Cardiac muscle cell (in vitro differentiated cells and primary cell): ENCODE data around the gene PTCD1. TPM values are rescaled to one million over a fixed set of nuclear protein-coding genes. Genes with fewer than 3 reads are reported as not detected.

ENCODE experiments used
- DNase-seq, 2 donors: peaks; one replicate each; pipeline versions ENCODE4 v3.0.0 to v3.0.0-alpha.2; 2010 to 2017; ENCODE audit warnings: low read depth in 1 of 2, low spot score in 1 of 2
- H3K27ac ChIP-seq: fragments of 200-600 bp; sonication (generic); 2 replicates; pipeline ENCODE4 v1.5.1; 2016
- H3K27me3 ChIP-seq: fragments of 200-600 bp; sonication (generic); 2 replicates; pipeline ENCODE4 v1.6.0; 2016; ENCODE audit warnings: control low read depth
- H3K36me3 ChIP-seq: fragments of 200-600 bp; sonication (generic); 2 replicates; pipeline ENCODE4 v1.5.1; 2016; ENCODE audit warnings: control low read depth
- H3K4me1 ChIP-seq: fragments of 200-600 bp; sonication (generic); 2 replicates; pipeline ENCODE4 v1.8.1; 2017; ENCODE audit warnings: low read depth, mild to moderate bottlenecking, mixed run types
- H3K4me3 ChIP-seq: fragments of 200-600 bp; sonication (generic); 2 replicates; pipeline ENCODE4 v1.5.1; 2016; ENCODE audit warnings: mild to moderate bottlenecking
- H3K9me3 ChIP-seq: fragments of 200-600 bp; sonication (generic); 2 replicates; pipeline ENCODE4 v1.5.1; 2017; ENCODE audit warnings: low read depth, mild to moderate bottlenecking, control low read depth
- polyA plus RNA-seq: library from polyadenylated mRNA; unstranded; fragments of >200 nt; fragmentation: Nextera tagmentation; extraction: Ambion mirVana; gene quantifications from 2 replicates; pipeline ENCODE4 v1.2.1, GENCODE V29; 2016
- total RNA-seq: library from RNA; depleted of rRNA; stranded (reverse); fragments of >200 nt; gene quantifications from 2 replicates; pipeline ENCODE4 v1.2.3, GENCODE V29; 2016
- TF ChIP-seq, protein P1 (sequence below): IDR thresholded peaks from 2 replicates; pipeline ENCODE4 v1.5.1; 2012; ENCODE audit warnings: low read depth, mild to moderate bottlenecking, low read length

PTCD1 gene
- total and polyA plus RNA-seq, 2 experiments from 2014 or later, result 6.1 to 27.9 TPM

GRCh38 chr7:99403764-99404163, 34.8 kb downstream of the PTCD1 start:
- Histone ChIP-seq H3K4me1 (peaks cover 7% of the 10 kb centered on the region), H3K9me3 (no peaks in the 10 kb centered on the region), H3K27me3 (no peaks in the 10 kb centered on the region), H3K27ac (no peak overlapping the region), H3K4me3 (no peak overlapping the region), H3K36me3 (peaks cover 28% of the 10 kb centered on the region)
- DNase-seq, result no peak
- TF ChIP-seq, protein P1, sequence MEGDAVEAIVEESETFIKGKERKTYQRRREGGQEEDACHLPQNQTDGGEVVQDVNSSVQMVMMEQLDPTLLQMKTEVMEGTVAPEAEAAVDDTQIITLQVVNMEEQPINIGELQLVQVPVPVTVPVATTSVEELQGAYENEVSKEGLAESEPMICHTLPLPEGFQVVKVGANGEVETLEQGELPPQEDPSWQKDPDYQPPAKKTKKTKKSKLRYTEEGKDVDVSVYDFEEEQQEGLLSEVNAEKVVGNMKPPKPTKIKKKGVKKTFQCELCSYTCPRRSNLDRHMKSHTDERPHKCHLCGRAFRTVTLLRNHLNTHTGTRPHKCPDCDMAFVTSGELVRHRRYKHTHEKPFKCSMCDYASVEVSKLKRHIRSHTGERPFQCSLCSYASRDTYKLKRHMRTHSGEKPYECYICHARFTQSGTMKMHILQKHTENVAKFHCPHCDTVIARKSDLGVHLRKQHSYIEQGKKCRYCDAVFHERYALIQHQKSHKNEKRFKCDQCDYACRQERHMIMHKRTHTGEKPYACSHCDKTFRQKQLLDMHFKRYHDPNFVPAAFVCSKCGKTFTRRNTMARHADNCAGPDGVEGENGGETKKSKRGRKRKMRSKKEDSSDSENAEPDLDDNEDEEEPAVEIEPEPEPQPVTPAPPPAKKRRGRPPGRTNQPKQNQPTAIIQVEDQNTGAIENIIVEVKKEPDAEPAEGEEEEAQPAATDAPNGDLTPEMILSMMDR, result no peak

DNA sequence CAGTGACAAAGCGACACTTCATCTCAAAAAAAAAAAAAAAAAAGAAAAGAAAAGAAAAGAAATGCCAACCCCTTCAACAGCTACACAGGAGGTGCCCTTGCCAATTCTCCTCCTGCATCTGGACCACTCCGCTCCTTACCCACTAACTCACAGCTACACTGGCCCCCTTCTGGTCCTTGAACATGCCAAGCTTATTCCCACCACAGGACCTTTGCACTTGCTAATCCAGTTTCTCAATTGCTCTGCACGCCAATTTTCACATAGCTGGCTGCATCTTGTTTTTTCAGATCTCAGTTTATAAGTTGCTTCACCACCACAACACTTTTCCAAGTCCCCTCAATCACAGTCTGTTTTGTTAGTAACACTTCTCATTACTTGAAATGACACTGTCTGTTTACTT, 35.7 kb downstream of the PTCD1 start:
- TF ChIP-seq, protein P1, result no peak
- H3K36me3 ChIP-seq, result peaks cover 37% of the 10 kb centered on the region

GRCh38 chr7:99399597-99399996, 39.0 kb downstream of the PTCD1 start:
- DNase-seq, result no peak
- TF ChIP-seq, protein P1, result no peak
- H3K9me3 ChIP-seq, result no peaks in the 10 kb centered on the region
- H3K36me3 ChIP-seq, result peaks cover 43% of the 10 kb centered on the region
- H3K27me3 ChIP-seq, result no peaks in the 10 kb centered on the region
- no peak overlapping the region for H3K27ac ChIP-seq
- no peaks in the 10 kb centered on the region for H3K4me1 ChIP-seq
- no peak overlapping the region for H3K4me3 ChIP-seq

More for the DNA sequence above, 35.7 kb downstream of the PTCD1 start:
- no peaks in the 10 kb centered on the region for H3K27me3 ChIP-seq
- no peak overlapping the region for H3K27ac ChIP-seq
- H3K4me1 ChIP-seq, result peaks cover 7% of the 10 kb centered on the region
- H3K9me3 ChIP-seq, result no peaks in the 10 kb centered on the region
- no peak for DNase-seq
- no peak overlapping the region for H3K4me3 ChIP-seq

GRCh38 chr7:99398891-99399445, 39.6 kb downstream of the PTCD1 start:
- H3K27me3 ChIP-seq, result no peaks in the 10 kb centered on the region
- peaks cover 1% of the 10 kb centered on the region for H3K4me1 ChIP-seq
- no peaks in the 10 kb centered on the region for H3K9me3 ChIP-seq
- H3K36me3 ChIP-seq, result peaks cover 43% of the 10 kb centered on the region
- TF ChIP-seq, protein P1, result no peak
- no peak overlapping the region for H3K27ac ChIP-seq
- no peak overlapping the region for H3K4me3 ChIP-seq
- no peak for DNase-seq

DNA sequence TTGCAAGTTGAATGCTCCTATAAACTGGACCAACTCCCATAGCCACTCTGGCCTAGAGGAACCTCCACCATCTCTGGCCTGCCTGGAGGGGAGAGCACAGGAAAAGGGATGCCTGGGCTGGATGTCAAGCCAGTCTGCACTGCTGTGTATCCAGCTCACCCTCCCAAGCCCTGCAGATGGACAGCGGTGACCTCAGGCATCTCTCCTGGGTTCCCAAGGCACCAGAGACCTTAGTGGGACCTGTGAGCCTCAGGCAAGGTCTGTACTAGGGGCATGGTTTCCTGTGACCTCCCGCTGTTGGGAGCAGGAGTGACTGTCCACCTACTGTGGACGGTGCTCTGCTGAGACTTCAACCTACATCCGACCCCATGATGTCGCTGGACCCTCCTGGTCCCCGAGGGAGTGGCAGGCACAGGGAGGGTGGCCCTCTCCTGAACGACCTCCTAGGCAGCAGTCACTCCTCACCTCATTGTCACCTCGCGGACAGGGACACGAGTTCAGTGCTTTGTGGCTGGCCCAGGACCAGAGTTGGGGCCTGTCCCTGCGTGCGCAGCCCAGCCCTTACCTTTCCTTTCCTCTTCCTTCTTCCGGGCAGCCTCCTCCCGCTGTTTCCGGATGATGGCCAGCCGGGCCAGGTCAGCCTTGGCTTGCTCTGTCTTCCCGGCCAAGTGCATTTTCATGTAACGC, 41.2 kb downstream of the PTCD1 start:
- DNase-seq, result no peak
- TF ChIP-seq, protein P1, result no peak
- no peak overlapping the region for H3K27ac ChIP-seq
- H3K36me3 ChIP-seq, result peaks cover 37% of the 10 kb centered on the region
- H3K4me3 ChIP-seq, result no peak overlapping the region
- H3K9me3 ChIP-seq, result no peaks in the 10 kb centered on the region
- peaks cover 7% of the 10 kb centered on the region for H3K4me1 ChIP-seq
- no peaks in the 10 kb centered on the region for H3K27me3 ChIP-seq
